Stomach (tissue), 4 donors: ENCODE measurements around the gene ABHD15.

Experiments
- CTCF ChIP-seq, 7 experiments: fragments of 450-650 bp in 4 of 7; fragments of 200-600 bp in 3 of 7; sonication (generic) in 3 of 7; IDR thresholded peaks; one replicate each; pipeline ENCODE4 v1.5.1; 2016 to 2019; ENCODE audit warnings: antibody characterized with exemption in 7 of 7, control low read depth in 2 of 7, mild to moderate bottlenecking in 1 of 7
- EP300 ChIP-seq: sonication (generic); formaldehyde crosslinking; IDR thresholded peaks from one replicate; pipeline ENCODE4 v1.6.1; 2017; ENCODE audit warnings: antibody characterized with exemption
- POLR2A ChIP-seq, 4 donors: fragments of 450-650 bp; IDR thresholded peaks; one replicate each; pipeline ENCODE4 v1.6.1; 2016; ENCODE audit warnings: antibody characterized with exemption in 4 of 4, control low read depth in 2 of 4, mild to moderate bottlenecking in 1 of 4, moderate library complexity in 1 of 4
- POLR2AphosphoS5 ChIP-seq, 3 donors: sonication (generic); formaldehyde crosslinking; IDR thresholded peaks; one replicate each; pipeline ENCODE4 v1.6.1; 2016; ENCODE audit warnings: antibody characterized with exemption in 3 of 3

- TF ChIP-seq POLR2AphosphoS5 (IDR thresholded peaks at IDR 0.05), result no peak
- no peak for TF ChIP-seq CTCF (IDR thresholded peaks at IDR 0.05)
- no peak for TF ChIP-seq POLR2A (IDR thresholded peaks at IDR 0.05)
- no peak for TF ChIP-seq EP300
Measured at GRCh38 chr17:29563816-29564215, 3.0 kb downstream of the ABHD15 start.
